K562 (cell line): ENCODE measurements around the gene TIMM50. TPM values are rescaled to one million over a fixed set of nuclear protein-coding genes. Genes with fewer than 3 reads are reported as not detected.

Experiments
- CTCF ChIP-seq, 3 experiments: IDR thresholded peaks in 2 of 3; conservative IDR thresholded peaks in 1 of 3; 2 replicates each; pipeline ENCODE4 v1.5.1; 2011 to 2012; ENCODE audit warnings: low read length in 3 of 3, mild to moderate bottlenecking in 3 of 3, control low read depth in 2 of 3, improper control_type of control experiment in 1 of 3, inconsistent platforms in 1 of 3, low read depth in 1 of 3, mixed read lengths in 1 of 3, moderate library complexity in 1 of 3; ENCODE audit not compliant: insufficient read depth in 2 of 3
- polyA plus RNA-seq, 8 experiments: library from polyadenylated mRNA; depleted of rRNA in 4 of 8; stranded (reverse) in 5 of 8; unstranded in 3 of 8; fragments of >200 nt; fragmentation: Nextera tagmentation in 2 of 8; fragmentation: Illumina TruSeq in 1 of 8; extraction: Ambion mirVana in 2 of 8; extraction: Trizol in 1 of 8; gene quantifications; 2 replicates each; pipeline versions ENCODE4 v1.2.1 to v1.2.3, GENCODE V29; 2011 to 2014; ENCODE audit warnings: inconsistent platforms in 1 of 8, missing spikeins in 1 of 8
- total RNA-seq, 7 experiments: library from RNA; depleted of rRNA in 6 of 7; stranded (reverse); fragments of >200 nt in 6 of 7; fragmentation: Illumina TruSeq in 2 of 7; extraction: Trizol in 2 of 7; gene quantifications; 2 replicates each; pipeline versions ENCODE4 v1.2.1 to v1.2.3, GENCODE V29; 2011 to 2021; ENCODE audit warnings: low replicate concordance in 1 of 7
- TF ChIP-seq, protein P1 (sequence below): fragments of 250-450 bp; sonication (Bioruptor Pico); IDR thresholded peaks from 2 replicates; pipeline ENCODE4 v1.8.0; 2021; ENCODE audit warnings: moderate library complexity, mild to moderate bottlenecking, inconsistent platforms
- TF ChIP-seq, protein P2 (sequence below): sonication (generic); formaldehyde crosslinking; IDR thresholded peaks from 2 replicates; pipeline ENCODE4 v1.8.1; 2023; ENCODE audit warnings: mild to moderate bottlenecking, missing genetic modification reagents

TIMM50 gene
- total and polyA plus RNA-seq, 9 of the 15 experiments (the other 6 are each of a cell fraction or from before 2014, with no cell fraction given), result 28.3 to 221 (median 170) TPM

- TF ChIP-seq, protein P1, sequence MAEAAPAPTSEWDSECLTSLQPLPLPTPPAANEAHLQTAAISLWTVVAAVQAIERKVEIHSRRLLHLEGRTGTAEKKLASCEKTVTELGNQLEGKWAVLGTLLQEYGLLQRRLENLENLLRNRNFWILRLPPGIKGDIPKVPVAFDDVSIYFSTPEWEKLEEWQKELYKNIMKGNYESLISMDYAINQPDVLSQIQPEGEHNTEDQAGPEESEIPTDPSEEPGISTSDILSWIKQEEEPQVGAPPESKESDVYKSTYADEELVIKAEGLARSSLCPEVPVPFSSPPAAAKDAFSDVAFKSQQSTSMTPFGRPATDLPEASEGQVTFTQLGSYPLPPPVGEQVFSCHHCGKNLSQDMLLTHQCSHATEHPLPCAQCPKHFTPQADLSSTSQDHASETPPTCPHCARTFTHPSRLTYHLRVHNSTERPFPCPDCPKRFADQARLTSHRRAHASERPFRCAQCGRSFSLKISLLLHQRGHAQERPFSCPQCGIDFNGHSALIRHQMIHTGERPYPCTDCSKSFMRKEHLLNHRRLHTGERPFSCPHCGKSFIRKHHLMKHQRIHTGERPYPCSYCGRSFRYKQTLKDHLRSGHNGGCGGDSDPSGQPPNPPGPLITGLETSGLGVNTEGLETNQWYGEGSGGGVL (CRISPR knock-in tag), result no peak
- TF ChIP-seq, protein P2, sequence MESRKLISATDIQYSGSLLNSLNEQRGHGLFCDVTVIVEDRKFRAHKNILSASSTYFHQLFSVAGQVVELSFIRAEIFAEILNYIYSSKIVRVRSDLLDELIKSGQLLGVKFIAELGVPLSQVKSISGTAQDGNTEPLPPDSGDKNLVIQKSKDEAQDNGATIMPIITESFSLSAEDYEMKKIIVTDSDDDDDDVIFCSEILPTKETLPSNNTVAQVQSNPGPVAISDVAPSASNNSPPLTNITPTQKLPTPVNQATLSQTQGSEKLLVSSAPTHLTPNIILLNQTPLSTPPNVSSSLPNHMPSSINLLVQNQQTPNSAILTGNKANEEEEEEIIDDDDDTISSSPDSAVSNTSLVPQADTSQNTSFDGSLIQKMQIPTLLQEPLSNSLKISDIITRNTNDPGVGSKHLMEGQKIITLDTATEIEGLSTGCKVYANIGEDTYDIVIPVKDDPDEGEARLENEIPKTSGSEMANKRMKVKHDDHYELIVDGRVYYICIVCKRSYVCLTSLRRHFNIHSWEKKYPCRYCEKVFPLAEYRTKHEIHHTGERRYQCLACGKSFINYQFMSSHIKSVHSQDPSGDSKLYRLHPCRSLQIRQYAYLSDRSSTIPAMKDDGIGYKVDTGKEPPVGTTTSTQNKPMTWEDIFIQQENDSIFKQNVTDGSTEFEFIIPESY (CRISPR knock-in tag), result peak; percentile 41; the same call in 1 of the 2 replicates
- TF ChIP-seq CTCF (IDR thresholded peaks at IDR 0.05 in 2 of 3, conservative IDR thresholded peaks at IDR 0.05 in 1 of 3; ENCODE audit: insufficient read depth in 2 of 3, low read depth in 1 of 3, low read length in 3 of 3), result peak in 2 of 3 experiments; percentile 6 to 32; a peak in 2 of 6 replicates
Measured at GRCh38 chr19:39514840-39515550, 34.4 kb downstream of the TIMM50 start, which contains the start of gene SELENOV (continued).
